Raji (cell line): ENCODE results near the gene CPT1A.

Experiments used
- POLR2A ChIP-seq: IDR thresholded peaks from 2 replicates; pipeline ENCODE4 v1.6.1; 2011; ENCODE audit warnings: low read depth, low read length, control low read depth; ENCODE audit not compliant: insufficient read depth

The CPT1A gene

GRCh38 chr11:68792400-68792966 is 49.2 kb downstream of the CPT1A start:
- TF ChIP-seq POLR2A: no peak

GRCh38 chr11:68784653-68785052 is 57.1 kb downstream of the CPT1A start:
- TF ChIP-seq POLR2A: no peak

GRCh38 chr11:68783216-68783821 is 58.4 kb downstream of the CPT1A start:
- no peak for TF ChIP-seq POLR2A

GRCh38 chr11:68782711-68783110 is 59.0 kb downstream of the CPT1A start:
- no peak for TF ChIP-seq POLR2A

- TF ChIP-seq POLR2A: no peak
Observed at GRCh38 chr11:68780829-68781228, 60.9 kb downstream of the CPT1A start.

GRCh38 chr11:68778205-68778604 is 63.5 kb downstream of the CPT1A start:
- no peak for TF ChIP-seq POLR2A

- TF ChIP-seq POLR2A: no peak
Observed at GRCh38 chr11:68776442-68777235, 65.1 kb downstream of the CPT1A start.

GRCh38 chr11:68775951-68776388 is 65.7 kb downstream of the CPT1A start:
- TF ChIP-seq POLR2A: no peak

GRCh38 chr11:68774194-68774585 is 67.5 kb downstream of the CPT1A start:
- TF ChIP-seq POLR2A: no peak

- TF ChIP-seq POLR2A: no peak
Observed at GRCh38 chr11:68773521-68774193, 68.1 kb downstream of the CPT1A start.

GRCh38 chr11:68772936-68773335 is 68.8 kb downstream of the CPT1A start:
- TF ChIP-seq POLR2A: no peak

- no peak for TF ChIP-seq POLR2A
Observed at GRCh38 chr11:68770781-68771180, 70.9 kb downstream of the CPT1A start.

GRCh38 chr11:68767672-68768071 is 74.0 kb downstream of the CPT1A start:
- no peak for TF ChIP-seq POLR2A

GRCh38 chr11:68766786-68767185 is 74.9 kb downstream of the CPT1A start:
- TF ChIP-seq POLR2A: no peak

GRCh38 chr11:68764746-68765145 is 77.0 kb downstream of the CPT1A start:
- no peak for TF ChIP-seq POLR2A
